Occipital lobe (tissue), 2 donors: ENCODE data around the gene STK26. TPM values are rescaled to one million over a fixed set of nuclear protein-coding genes. Genes with fewer than 3 reads are reported as not detected.
"Not testable (repeated sequence)": the region's sequence is repeated elsewhere in the genome, so short reads cannot be mapped to it uniquely, and the experiment has no call there.

Experiments
- DNase-seq: peaks from one replicate; lab custom pipeline; 2025; lab: John Stamatoyannopoulos, UW
- total RNA-seq: library from RNA; depleted of rRNA; stranded (reverse); fragments of >200 nt; gene quantifications from one replicate; pipeline ENCODE4 v1.2.3, GENCODE V29; 2014

STK26 gene
- 0.78 TPM for total RNA-seq

GRCh38 chrX:132022967-132023895 is at the start of gene STK26:
Gene STK26, plus strand, starts transcription at chrX:132023302. Its CDS starts 316 bp downstream, at chrX:132023618.
- DNase-seq, result peak; percentile 41

- no peak for DNase-seq
These were observed 47.3 kb upstream of the STK26 start for GRCh38 chrX:131975851-131976250.

GRCh38 chrX:131977619-131978018 is 45.5 kb upstream of the STK26 start:
- DNase-seq, result no peak

GRCh38 chrX:131979116-131979515 is 44.0 kb upstream of the STK26 start:
- DNase-seq, result no peak

GRCh38 chrX:131985526-131986049 is 37.5 kb upstream of the STK26 start:
- no peak for DNase-seq

GRCh38 chrX:131987252-131987651 is 35.9 kb upstream of the STK26 start:
- DNase-seq, result no peak

GRCh38 chrX:131988236-131988635 is 34.9 kb upstream of the STK26 start:
- no peak for DNase-seq

- DNase-seq, result no peak
These were observed 22.0 kb upstream of the STK26 start for GRCh38 chrX:132001127-132001526.

- DNase-seq, result no peak
These were observed 18.4 kb upstream of the STK26 start for GRCh38 chrX:132004728-132005127.

- no peak for DNase-seq
These were observed 13.8 kb upstream of the STK26 start for GRCh38 chrX:132009350-132009749.

GRCh38 chrX:132010213-132010612 is 12.9 kb upstream of the STK26 start:
- not testable (repeated sequence) for DNase-seq

GRCh38 chrX:132015875-132016274 is 7.2 kb upstream of the STK26 start:
- no peak for DNase-seq

- DNase-seq, result no peak
These were observed 6.3 kb upstream of the STK26 start for GRCh38 chrX:132016628-132017430.

GRCh38 chrX:132017431-132018185 is 5.5 kb upstream of the STK26 start:
- no peak for DNase-seq

GRCh38 chrX:132022198-132022966 is 720 bp upstream of the STK26 start:
- no peak for DNase-seq

GRCh38 chrX:132023896-132024386 is 839 bp downstream of the STK26 start:
- DNase-seq, result no peak

- DNase-seq, result no peak
These were observed 1.9 kb downstream of the STK26 start for GRCh38 chrX:132025041-132025440.

- DNase-seq, result no peak
These were observed 7.2 kb downstream of the STK26 start for GRCh38 chrX:132030264-132030663.

- no peak for DNase-seq
These were observed 8.8 kb downstream of the STK26 start for GRCh38 chrX:132031867-132032266.

- no peak for DNase-seq
These were observed 10.1 kb downstream of the STK26 start for GRCh38 chrX:132033166-132033565.
